IMR-90 (cell line): Measurements from ENCODE around the gene ZNHIT2. TPM values are rescaled to one million over a fixed set of nuclear protein-coding genes. Genes with fewer than 3 reads are reported as not detected.

Experiments
- ATAC-seq: fragments of 200-7000 bp; cut with Tn5 transposase; 2 replicates; pipeline ENCODE4 v1.9.1; 2020; ENCODE audit warnings: low read depth, mild to moderate bottlenecking, moderate library complexity
- BruUV-seq: library from RNA; stranded (reverse); fragments of 400-500 nt; replicated peaks from 2 replicates; lab custom pipeline; 2021; lab: Mats Ljungman, UMichigan
- CTCF ChIA-PET: fragments of 300-600 bp; formaldehyde crosslinking; extraction: SDS; loops from one replicate; lab custom pipeline; 2021; ENCODE audit warnings: antibody characterized with exemption; lab: Yijun Ruan, JAX
- POLR2A ChIA-PET: fragments of 300-600 bp; sonication (Branson Sonifier 250); formaldehyde crosslinking; loops from one replicate; lab custom pipeline; 2022; ENCODE audit warnings: antibody characterized with exemption; ENCODE audit not compliant: unreplicated experiment; lab: Charles Lee
- DNase-seq: peaks from one replicate; pipeline ENCODE4 v3.0.0; 2013
- H2AFZ ChIP-seq: replicated peaks from 2 replicates; pipeline ENCODE3; 2013; ENCODE audit warnings: low read length, mild to moderate bottlenecking; ENCODE audit not compliant: poor library complexity
- H2AK5ac ChIP-seq: 2 replicates; pipeline ENCODE4 v1.6.1; 2013; ENCODE audit warnings: low read depth, low read length, inconsistent platforms
- H2AK9ac ChIP-seq: replicated peaks from 2 replicates; pipeline ENCODE3; 2013; ENCODE audit warnings: mild to moderate bottlenecking, low read depth, low read length, moderate library complexity; ENCODE audit not compliant: poor library complexity
- H2BK120ac ChIP-seq: 2 replicates; pipeline ENCODE4 v1.6.1; 2013; ENCODE audit warnings: low read depth, low read length, inconsistent platforms
- H2BK15ac ChIP-seq: 3 replicates; pipeline ENCODE4 v1.6.1; 2013; ENCODE audit warnings: low read depth, low read length, inconsistent platforms
- H2BK20ac ChIP-seq: 2 replicates; pipeline ENCODE4 v1.6.1; 2013; ENCODE audit warnings: low read depth, mild to moderate bottlenecking, inconsistent platforms, low read length, moderate library complexity
- H2BK5ac ChIP-seq: 2 replicates; pipeline ENCODE4 v1.6.1; 2013; ENCODE audit warnings: mild to moderate bottlenecking, low read depth, low read length, inconsistent platforms; ENCODE audit not compliant: poor library complexity, severe bottlenecking
- H3K14ac ChIP-seq: replicated peaks from 2 replicates; pipeline ENCODE4 v1.6.1; 2013; ENCODE audit warnings: low read depth, low read length, inconsistent platforms
- H3K18ac ChIP-seq: 2 replicates; pipeline ENCODE4 v1.6.1; 2013; ENCODE audit warnings: low read depth, low read length, control low read depth
- H3K23ac ChIP-seq: 2 replicates; pipeline ENCODE4 v1.6.1; 2013; ENCODE audit warnings: low read depth, low read length, inconsistent platforms
- H3K27ac ChIP-seq: 2 replicates; pipeline ENCODE4 v1.5.1; 2013; ENCODE audit warnings: mild to moderate bottlenecking, control low read depth, low read length; ENCODE audit not compliant: insufficient read depth
- H3K27me3 ChIP-seq: 2 replicates; pipeline ENCODE4 v1.6.1; 2013; ENCODE audit warnings: low read length; ENCODE audit not compliant: control insufficient read depth, insufficient read depth
- H3K36me3 ChIP-seq: 2 replicates; pipeline ENCODE4 v1.6.1; 2013; ENCODE audit warnings: low read length, mixed read lengths; ENCODE audit not compliant: control insufficient read depth, insufficient read depth
- H3K4ac ChIP-seq: 2 replicates; pipeline ENCODE4 v1.6.1; 2013; ENCODE audit warnings: low read depth, low read length, inconsistent platforms
- H3K4me1 ChIP-seq: 2 replicates; pipeline ENCODE4 v1.6.1; 2013; ENCODE audit warnings: low read length, mixed read lengths; ENCODE audit not compliant: control insufficient read depth, insufficient read depth
- H3K4me2 ChIP-seq: 2 replicates; pipeline ENCODE4 v1.6.1; 2013; ENCODE audit warnings: low read depth, mild to moderate bottlenecking, control low read depth, low read length, moderate library complexity
- H3K4me3 ChIP-seq: 2 replicates; pipeline ENCODE4 v1.5.1; 2013; ENCODE audit warnings: low read depth, mild to moderate bottlenecking, control low read depth, low read length, moderate library complexity; ENCODE audit not compliant: insufficient read depth
- H3K56ac ChIP-seq: 2 replicates; pipeline ENCODE4 v1.6.1; 2013; ENCODE audit warnings: low read length, inconsistent platforms; ENCODE audit not compliant: insufficient read depth; ENCODE audit errors: extremely low read depth
- H3K79me1 ChIP-seq, 2 experiments: 2 replicates each; pipeline ENCODE4 v1.6.1; 2013; ENCODE audit warnings: low read length in 2 of 2, inconsistent platforms in 1 of 2, low read depth in 1 of 2
- H3K9ac ChIP-seq: 2 replicates; pipeline ENCODE4 v1.6.1; 2013; ENCODE audit warnings: low read depth, low read length, control low read depth
- H3K9me1 ChIP-seq: 2 replicates; pipeline ENCODE4 v1.6.1; 2013; ENCODE audit warnings: low read length, inconsistent platforms; ENCODE audit not compliant: insufficient read depth
- H3K9me3 ChIP-seq: 2 replicates; pipeline ENCODE4 v1.6.1; 2013; ENCODE audit warnings: low read length; ENCODE audit not compliant: control insufficient read depth, insufficient read depth
- H4K20me1 ChIP-seq: 2 replicates; pipeline ENCODE4 v1.6.1; 2013; ENCODE audit warnings: low read length, inconsistent platforms; ENCODE audit not compliant: insufficient read depth
- H4K5ac ChIP-seq: 2 replicates; pipeline ENCODE4 v1.6.1; 2013; ENCODE audit warnings: mild to moderate bottlenecking, low read depth, low read length, control low read depth
- H4K8ac ChIP-seq, 2 experiments: 2 replicates each; pipeline ENCODE4 v1.6.1; 2013; ENCODE audit warnings: low read depth in 2 of 2, low read length in 2 of 2, control low read depth in 1 of 2, inconsistent platforms in 1 of 2
- H4K91ac ChIP-seq: 2 replicates; pipeline ENCODE4 v1.6.1; 2013; ENCODE audit warnings: low read depth, low read length, inconsistent platforms; ENCODE audit not compliant: insufficient read depth
- BHLHE40 ChIP-seq: fragments of 150-350 bp; IDR thresholded peaks from 2 replicates; pipeline ENCODE4 v1.6.1; 2016; ENCODE audit warnings: mild to moderate bottlenecking, low read depth, low read length
- CEBPB ChIP-seq: IDR thresholded peaks from 2 replicates; pipeline ENCODE4 v1.6.1; 2012; ENCODE audit warnings: low read depth, low read length, improper control_type of control experiment
- CHD1 ChIP-seq: IDR thresholded peaks from 2 replicates; pipeline ENCODE4 v1.6.1; 2012; ENCODE audit warnings: low read depth, low read length, improper control_type of control experiment
- CTCF ChIP-seq: conservative IDR thresholded peaks from 2 replicates; pipeline ENCODE4 v1.5.1; 2012; ENCODE audit warnings: mild to moderate bottlenecking, low read depth, low read length, improper control_type of control experiment
- ELK1 ChIP-seq: fragments of 150-350 bp; IDR thresholded peaks from 2 replicates; pipeline ENCODE4 v1.6.1; 2016; ENCODE audit warnings: low read depth, mild to moderate bottlenecking, low read length, moderate library complexity, borderline replicate concordance
- FOS ChIP-seq: fragments of 150-350 bp; IDR thresholded peaks from 2 replicates; pipeline ENCODE4 v1.6.1; 2016; ENCODE audit warnings: low read depth, low read length
- MAFK ChIP-seq: IDR thresholded peaks from 2 replicates; pipeline ENCODE4 v1.6.1; 2012; ENCODE audit warnings: low read depth, low read length, improper control_type of control experiment
- MAZ ChIP-seq: IDR thresholded peaks from 2 replicates; pipeline ENCODE4 v1.6.1; 2012; ENCODE audit warnings: low read depth, mild to moderate bottlenecking, low read length, improper control_type of control experiment, moderate library complexity, borderline replicate concordance
- MXI1 ChIP-seq: IDR thresholded peaks from 2 replicates; pipeline ENCODE4 v1.6.1; 2012; ENCODE audit warnings: low read depth, mild to moderate bottlenecking, low read length, moderate library complexity, borderline replicate concordance
- NFE2L2 ChIP-seq: fragments of 150-350 bp; IDR thresholded peaks from 2 replicates; pipeline ENCODE4 v1.6.1; 2016; ENCODE audit warnings: low read depth, mild to moderate bottlenecking, low read length
- POLR2A ChIP-seq: IDR thresholded peaks from 2 replicates; pipeline ENCODE4 v1.6.1; 2012; ENCODE audit warnings: mild to moderate bottlenecking, low read depth, low read length
- RAD21 ChIP-seq: IDR thresholded peaks from 2 replicates; pipeline ENCODE4 v1.6.1; 2012; ENCODE audit warnings: low read length, improper control_type of control experiment
- RCOR1 ChIP-seq: IDR thresholded peaks from 2 replicates; pipeline ENCODE4 v1.6.1; 2012; ENCODE audit warnings: mild to moderate bottlenecking, low read length, improper control_type of control experiment; ENCODE audit not compliant: insufficient replicate concordance
- RFX5 ChIP-seq: IDR thresholded peaks from 2 replicates; pipeline ENCODE4 v1.8.0; 2012; ENCODE audit warnings: low read depth, mild to moderate bottlenecking, low read length, moderate library complexity
- SMC3 ChIP-seq: fragments of 150-350 bp; IDR thresholded peaks from 2 replicates; pipeline ENCODE4 v1.6.1; 2016; ENCODE audit warnings: low read depth, mild to moderate bottlenecking, antibody characterized with exemption, low read length, moderate library complexity
- USF2 ChIP-seq: fragments of 150-350 bp; IDR thresholded peaks from 2 replicates; pipeline ENCODE4 v1.6.1; 2017; ENCODE audit warnings: mild to moderate bottlenecking, antibody characterized with exemption, low read length, low read depth
- WGBS, 2 experiments: methylation state at CpG; one replicate each; pipeline versions ENCODE4 v1.1.5 to v1.1.7; 2013; ENCODE audit warnings: missing lambda C conversion rate in 2 of 2; ENCODE audit not compliant: insufficient read length in 1 of 2; ENCODE audit errors: extremely low coverage in 2 of 2; 5-methylcytosine and 5-hydroxymethylcytosine counted together
- dilution Hi-C: fragments of 300-500 bp; cut with HindIII; formaldehyde crosslinking; loops from one replicate; pipeline ENCODE4 v1.14.3; 2018; ENCODE audit warnings: low sequenced_read_pairs; ENCODE audit not compliant: unreplicated experiment
- in situ Hi-C: fragments of 300-500 bp; cut with MboI; formaldehyde crosslinking; loops from 3 replicates; pipeline ENCODE4 v1.14.3; 2019; ENCODE audit warnings: low sequenced_read_pairs, inconsistent platforms, mixed read lengths
- intact Hi-C: fragments of 100-400 bp; cut with micrococcal nuclease; formaldehyde crosslinking; loops from 2 replicates; pipeline ENCODE4 v1.10.0; 2022
- polyA plus RNA-seq, 3 experiments: library from polyadenylated mRNA; depleted of rRNA; stranded (reverse); fragments of >200 nt; gene quantifications; 2 replicates each; pipeline ENCODE4 v1.2.3, GENCODE V29; 2012; ENCODE audit warnings: low replicate concordance in 1 of 3
- total RNA-seq: library from RNA; depleted of rRNA; stranded (reverse); fragments of >200 nt; gene quantifications from 2 replicates; pipeline ENCODE4 v1.2.3, GENCODE V29; 2012

Gene ZNHIT2
- total and polyA plus RNA-seq, 2 of the 4 experiments (the other 2 are of a cell fraction), result 3.9 to 5.9 TPM

GRCh38 chr11:65066805-65067291, 50.7 kb downstream of the ZNHIT2 start:
- CTCF ChIA-PET, result no interaction called here

More at GRCh38 chr11:65066805-65067291, 50.7 kb downstream of the ZNHIT2 start:
- DNase-seq (no peak), ATAC-seq (no peak)
- dilution Hi-C loops (no loop called here), intact Hi-C loops (no loop called here), in situ Hi-C loops (no loop called here)
- H2BK15ac ChIP-seq, result no peak overlapping the region
- no peak overlapping the region for H3K4ac ChIP-seq
- no peaks in the 10 kb centered on the region for H3K9me1 ChIP-seq
- no peak overlapping the region for H4K8ac ChIP-seq
- no peak overlapping the region for H4K91ac ChIP-seq
- H2AK9ac ChIP-seq, result no peak overlapping the region
- POLR2A ChIA-PET, result no interaction called here
- H3K36me3 ChIP-seq, result no peaks in the 10 kb centered on the region
- no peaks in the 10 kb centered on the region for H3K4me1 ChIP-seq
- no peaks in the 10 kb centered on the region for H4K20me1 ChIP-seq
- H3K56ac ChIP-seq, result no peak overlapping the region
- no peak overlapping the region for H2BK120ac ChIP-seq
- H4K5ac ChIP-seq, result no peak overlapping the region
- peaks cover 8% of the 10 kb centered on the region; the same call in 1 of the 2 replicates for H3K27me3 ChIP-seq
- H3K9me3 ChIP-seq, result no peaks in the 10 kb centered on the region
- no peak overlapping the region for H3K14ac ChIP-seq
- H2BK5ac ChIP-seq, result no peak overlapping the region
- H3K9ac ChIP-seq, result no peak overlapping the region
- BruUV-seq, result no TSS peak
- H3K4me3 ChIP-seq, result no peak overlapping the region
- H3K79me1 ChIP-seq, result no peaks in the 10 kb centered on the region
- no peak overlapping the region for H3K27ac ChIP-seq
- no peak overlapping the region for H3K18ac ChIP-seq
- TF ChIP-seq POLR2A, result no peak
- TF ChIP-seq CHD1, result no peak
- no peak for TF ChIP-seq FOS
- no peak for TF ChIP-seq SMC3
- no peak for TF ChIP-seq CEBPB
- no peak for TF ChIP-seq MXI1
- TF ChIP-seq NFE2L2, result no peak
- TF ChIP-seq MAZ, result no peak
- TF ChIP-seq USF2, result no peak
- no peak for TF ChIP-seq RAD21
- TF ChIP-seq RFX5, result no peak
- TF ChIP-seq BHLHE40, result no peak
- TF ChIP-seq MAFK, result no peak
- TF ChIP-seq CTCF, result no peak
- TF ChIP-seq ELK1, result no peak
- no peak for TF ChIP-seq RCOR1
- no peak overlapping the region for H2BK20ac ChIP-seq
- WGBS, 2 experiments, result 80% methylated on average over 1 of the region's 4 CpGs; no CpG with 5 or more reads in 1 of the 2 experiments
- no peak overlapping the region for H3K23ac ChIP-seq
- H3K4me2 ChIP-seq, result no peak overlapping the region
- no peak overlapping the region for H2AFZ ChIP-seq
- no peak overlapping the region for H2AK5ac ChIP-seq
